Testis (tissue), 3 donors: ENCODE results near the gene SYK. TPM values are rescaled to one million over a fixed set of nuclear protein-coding genes. Genes with fewer than 3 reads are reported as not detected.

Experiments used
- DNase-seq: peaks from one replicate; pipeline ENCODE4 v3.0.0-alpha.2; 2019
- H3K27ac ChIP-seq, 2 donors: fragments of 200-600 bp; sonication (generic); one replicate each; pipeline ENCODE4 v1.5.1; 2019
- H3K27me3 ChIP-seq: fragments of 200-600 bp; sonication (generic); one replicate; pipeline ENCODE4 v1.5.1; 2019
- H3K36me3 ChIP-seq: fragments of 200-600 bp; sonication (generic); one replicate; pipeline ENCODE4 v1.5.1; 2017; ENCODE audit warnings: low read depth; ENCODE audit errors: missing control alignments
- H3K4me1 ChIP-seq: fragments of 200-600 bp; sonication (generic); one replicate; pipeline ENCODE4 v1.5.1; 2019
- H3K4me3 ChIP-seq, 2 donors: fragments of 200-600 bp; sonication (generic); one replicate each; pipeline ENCODE4 v1.5.1; 2017 to 2019
- H3K9me3 ChIP-seq: fragments of 200-600 bp; sonication (generic); one replicate; pipeline ENCODE4 v1.5.1; 2017
- POLR2A ChIP-seq: fragments of 450-650 bp; IDR thresholded peaks from one replicate; pipeline ENCODE4 v1.6.1; 2017; ENCODE audit warnings: antibody characterized with exemption, mild to moderate bottlenecking, moderate library complexity
- WGBS, 2 donors: methylation state at CpG; one replicate each; pipeline ENCODE4 v1.1.5; 2018; 5-methylcytosine and 5-hydroxymethylcytosine counted together
- intact Hi-C: fragments of 100-400 bp; cut with DNase I; formaldehyde crosslinking; loops from one replicate; pipeline ENCODE4 v1.15.1; 2023; ENCODE audit warnings: low total_unique reads
- polyA plus RNA-seq: library from polyadenylated mRNA; stranded (reverse); fragments of 350-450 nt; fragmentation: Illumina TruSeq; extraction: RNeasy Lipid Tissue Mini Kit (QIAGEN cat#74804); gene quantifications from one replicate; pipeline ENCODE4 v1.2.3, GENCODE V29; 2014; ENCODE audit warnings: low read depth, low replicate concordance; ENCODE audit not compliant: insufficient read depth
- total RNA-seq, 2 donors: library from RNA; depleted of rRNA; stranded (reverse); fragments of >200 nt; gene quantifications; one replicate each; pipeline ENCODE4 v1.2.3, GENCODE V29; 2016
- TF ChIP-seq, protein P1 (sequence below), 3 experiments: fragments of 450-650 bp in 2 of 3; fragments of 200-600 bp in 1 of 3; sonication (generic) in 1 of 3; IDR thresholded peaks; one replicate each; pipeline ENCODE4 v1.5.1; 2016 to 2019; ENCODE audit warnings: antibody characterized with exemption in 3 of 3, mild to moderate bottlenecking in 2 of 3, moderate library complexity in 1 of 3

SYK gene
- total and polyA plus RNA-seq, 3 donors from 2014 or later = 22.0 to 51.1 (median 30.8) TPM

DNA sequence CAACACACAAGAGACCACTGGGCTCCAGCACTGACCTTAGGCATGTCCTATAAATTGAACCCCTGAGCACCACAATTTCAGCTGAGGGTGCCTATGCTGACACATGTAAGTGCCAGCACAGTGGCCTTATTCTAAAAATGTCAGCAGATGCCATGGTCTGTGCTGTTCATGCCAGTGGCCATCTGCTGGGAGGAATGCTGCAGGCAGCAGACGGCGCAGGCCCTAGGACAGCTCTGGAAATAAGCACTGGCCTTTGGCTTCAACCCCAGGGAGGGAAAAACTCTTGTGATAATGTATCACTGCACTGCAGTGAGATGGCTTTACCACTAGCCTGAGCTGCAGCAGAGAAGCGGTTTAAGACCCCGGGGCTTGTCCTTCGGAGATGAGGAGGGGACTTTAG, 98.5 kb downstream of the SYK start:
- WGBS, 2 donors = 56 to 73% methylated on average over 5 of the region's 5 CpGs
- no peaks in the 10 kb centered on the region for H3K4me1 ChIP-seq
- no peak for TF ChIP-seq POLR2A
- DNase-seq = peak; percentile 23
- no peaks in the 10 kb centered on the region for H3K36me3 ChIP-seq
- H3K4me3 ChIP-seq = no peak overlapping the region
- H3K27ac ChIP-seq = no peak overlapping the region
- no peaks in the 10 kb centered on the region for H3K27me3 ChIP-seq
- no peaks in the 10 kb centered on the region for H3K9me3 ChIP-seq
- intact Hi-C loops = no loop called here

DNA sequence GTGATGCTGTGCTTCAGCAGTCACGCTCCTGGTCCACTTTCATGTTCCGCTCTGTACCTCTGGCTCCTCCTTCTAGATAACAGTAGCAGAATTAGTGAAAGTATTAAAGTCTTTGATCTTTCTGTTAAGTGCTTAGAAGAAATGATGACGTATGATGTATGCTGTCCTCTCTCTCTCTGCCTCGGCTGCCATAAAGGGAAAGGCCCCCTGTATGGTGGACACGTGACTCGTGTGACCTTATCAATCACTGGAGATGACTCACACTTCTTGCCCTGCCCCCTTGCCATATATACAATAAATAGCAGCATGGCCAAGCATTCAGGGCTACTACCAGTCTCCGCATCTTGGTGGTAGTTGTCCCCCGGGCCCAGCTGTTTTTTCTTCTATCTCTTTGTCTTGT, 100.3 kb downstream of the SYK start:
- no peaks in the 10 kb centered on the region for H3K36me3 ChIP-seq
- no peaks in the 10 kb centered on the region for H3K27me3 ChIP-seq
- H3K9me3 ChIP-seq = no peaks in the 10 kb centered on the region
- WGBS, 2 donors = 90 to 96% methylated on average over 8 of the region's 8 CpGs
- no peaks in the 10 kb centered on the region for H3K4me1 ChIP-seq
- TF ChIP-seq, protein P1, sequence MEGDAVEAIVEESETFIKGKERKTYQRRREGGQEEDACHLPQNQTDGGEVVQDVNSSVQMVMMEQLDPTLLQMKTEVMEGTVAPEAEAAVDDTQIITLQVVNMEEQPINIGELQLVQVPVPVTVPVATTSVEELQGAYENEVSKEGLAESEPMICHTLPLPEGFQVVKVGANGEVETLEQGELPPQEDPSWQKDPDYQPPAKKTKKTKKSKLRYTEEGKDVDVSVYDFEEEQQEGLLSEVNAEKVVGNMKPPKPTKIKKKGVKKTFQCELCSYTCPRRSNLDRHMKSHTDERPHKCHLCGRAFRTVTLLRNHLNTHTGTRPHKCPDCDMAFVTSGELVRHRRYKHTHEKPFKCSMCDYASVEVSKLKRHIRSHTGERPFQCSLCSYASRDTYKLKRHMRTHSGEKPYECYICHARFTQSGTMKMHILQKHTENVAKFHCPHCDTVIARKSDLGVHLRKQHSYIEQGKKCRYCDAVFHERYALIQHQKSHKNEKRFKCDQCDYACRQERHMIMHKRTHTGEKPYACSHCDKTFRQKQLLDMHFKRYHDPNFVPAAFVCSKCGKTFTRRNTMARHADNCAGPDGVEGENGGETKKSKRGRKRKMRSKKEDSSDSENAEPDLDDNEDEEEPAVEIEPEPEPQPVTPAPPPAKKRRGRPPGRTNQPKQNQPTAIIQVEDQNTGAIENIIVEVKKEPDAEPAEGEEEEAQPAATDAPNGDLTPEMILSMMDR (IDR thresholded peaks at IDR 0.05) = no peak
- TF ChIP-seq POLR2A = no peak
- intact Hi-C loops = no loop called here
- no peak overlapping the region for H3K27ac ChIP-seq
- no peak overlapping the region for H3K4me3 ChIP-seq
- no peak for DNase-seq

DNA sequence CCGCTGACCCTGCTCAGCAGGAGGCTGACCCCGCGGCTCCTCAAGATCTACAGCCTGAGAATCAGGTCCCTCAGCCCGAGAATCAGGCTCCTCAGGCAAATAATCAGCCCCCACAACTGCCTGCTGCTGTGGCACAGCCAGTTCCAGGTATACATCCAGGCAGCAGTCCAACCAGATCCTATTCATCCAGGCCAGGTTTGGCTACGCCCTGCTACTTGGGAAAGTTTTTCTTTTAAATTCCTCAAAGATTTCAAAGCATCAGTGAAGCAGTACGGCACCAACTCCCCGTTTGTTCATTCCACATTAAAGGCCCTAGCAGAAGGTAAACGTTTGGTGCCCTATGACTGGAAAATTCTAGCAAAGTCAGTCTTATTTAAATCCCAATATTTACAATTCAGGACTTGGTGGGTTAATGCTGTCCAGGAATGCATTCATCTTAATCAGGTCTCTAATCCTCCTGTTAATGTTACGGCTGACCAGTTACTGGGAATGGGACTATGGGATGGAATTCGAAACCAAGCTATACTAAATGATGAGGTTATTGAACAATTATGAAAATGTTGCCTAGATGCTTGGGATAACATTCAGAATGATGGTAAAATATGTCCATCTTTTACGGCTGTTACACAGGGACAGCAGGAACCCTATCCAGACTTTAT, 102.3 kb downstream of the SYK start:
- Histone ChIP-seq H3K9me3 (no peaks in the 10 kb centered on the region), H3K36me3 (no peaks in the 10 kb centered on the region), H3K27ac (no peak overlapping the region), H3K4me1 (no peaks in the 10 kb centered on the region), H3K27me3 (no peaks in the 10 kb centered on the region), H3K4me3 (no peak overlapping the region)
- intact Hi-C loops = no loop called here
- no peak for TF ChIP-seq POLR2A
- TF ChIP-seq, protein P1 (IDR thresholded peaks at IDR 0.05) = no peak
- no peak for DNase-seq
- WGBS, 2 donors = 81% methylated on average over 11 of the region's 11 CpGs

DNA sequence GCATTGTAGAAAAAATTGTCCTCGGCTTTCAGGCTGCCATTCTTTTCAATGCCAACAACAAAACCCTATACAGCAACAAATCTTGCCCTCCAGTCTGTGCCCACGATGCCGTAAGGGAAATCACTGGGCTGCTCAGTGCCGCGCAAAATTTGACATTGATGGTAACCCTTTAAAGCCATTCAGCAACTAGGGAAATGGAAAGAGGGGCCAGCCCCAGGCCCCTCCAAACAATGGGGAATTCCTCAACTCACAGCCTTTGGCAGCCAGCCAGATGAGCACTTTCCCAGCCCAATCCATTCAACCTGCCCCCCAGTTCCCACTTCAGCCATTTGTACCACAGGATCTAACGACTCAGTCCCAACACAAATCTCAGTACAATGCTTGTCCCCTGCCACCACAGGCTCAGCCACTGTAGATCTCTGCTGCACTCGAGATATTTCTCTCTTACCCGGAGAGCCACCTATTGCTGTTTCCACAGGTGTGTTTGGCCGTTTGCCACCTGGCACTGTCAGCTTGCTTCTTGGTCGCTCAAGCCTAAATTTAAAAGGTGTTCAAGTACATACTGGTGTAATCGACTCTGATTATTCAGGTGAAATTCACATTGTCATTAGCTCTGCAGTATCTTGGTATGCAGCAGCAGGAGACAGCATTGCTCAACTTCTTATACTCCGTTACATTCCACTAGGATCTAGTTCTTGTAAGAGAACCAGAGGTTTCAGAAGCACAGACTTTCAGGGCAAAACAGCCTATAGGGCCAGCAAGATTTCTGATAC, 103.3 kb downstream of the SYK start:
- no peaks in the 10 kb centered on the region for H3K27me3 ChIP-seq
- H3K36me3 ChIP-seq = no peaks in the 10 kb centered on the region
- WGBS, 2 donors = 85 to 86% methylated on average over 12 of the region's 12 CpGs
- TF ChIP-seq, protein P1 (IDR thresholded peaks at IDR 0.05) = no peak
- TF ChIP-seq POLR2A = no peak
- H3K9me3 ChIP-seq = no peaks in the 10 kb centered on the region
- H3K4me3 ChIP-seq = no peak overlapping the region
- no peak overlapping the region for H3K27ac ChIP-seq
- intact Hi-C loops = no loop called here
- H3K4me1 ChIP-seq = no peaks in the 10 kb centered on the region
- no peak for DNase-seq

DNA sequence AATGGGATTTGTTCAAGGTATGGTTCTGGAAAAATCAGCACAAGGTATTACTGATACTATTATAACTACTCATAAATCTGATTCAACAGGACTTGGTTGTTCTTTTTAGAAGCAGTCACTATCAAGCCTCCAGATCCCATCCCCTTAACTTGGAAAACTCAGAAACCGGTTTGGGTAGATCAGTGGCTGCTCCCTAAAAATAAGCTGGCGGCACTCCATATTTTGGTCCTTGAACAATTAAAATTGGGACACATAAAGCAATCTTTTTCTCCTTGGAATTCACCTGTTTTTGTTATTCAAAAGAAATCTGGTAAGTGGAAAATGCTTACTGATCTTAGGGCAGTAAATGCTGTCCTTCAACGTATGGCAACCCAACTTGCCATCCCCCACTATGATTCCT, 104.2 kb downstream of the SYK start:
- TF ChIP-seq POLR2A = no peak
- TF ChIP-seq, protein P1 (IDR thresholded peaks at IDR 0.05) = no peak
- WGBS, 2 donors = 83 to 91% methylated on average over 3 of the region's 3 CpGs
- H3K4me3 ChIP-seq = no peak overlapping the region
- no peak for DNase-seq
- H3K9me3 ChIP-seq = no peaks in the 10 kb centered on the region
- no peaks in the 10 kb centered on the region for H3K4me1 ChIP-seq
- intact Hi-C loops = no loop called here
- H3K36me3 ChIP-seq = no peaks in the 10 kb centered on the region
- no peak overlapping the region for H3K27ac ChIP-seq
- H3K27me3 ChIP-seq = no peaks in the 10 kb centered on the region
